SK-N-SH treated with all-trans-retinoic acid at 6 μM for 48 hours (cell line): ENCODE data around the gene ENDOV.

Experiments used
- ATAC-seq: fragments of 200-7000 bp; cut with Tn5 transposase; 3 replicates; pipeline ENCODE4 v1.9.1; 2020; ENCODE audit warnings: mild to moderate bottlenecking, moderate library complexity
- ARNTL ChIP-seq: fragments of 450-650 bp; formaldehyde crosslinking; IDR thresholded peaks from 2 replicates; pipeline ENCODE4 v1.5.0; 2020; ENCODE audit warnings: low read depth, mild to moderate bottlenecking, moderate library complexity, borderline replicate concordance
- CSDC2 ChIP-seq: fragments of 250-450 bp; sonication (Bioruptor Pico); IDR thresholded peaks from 2 replicates; pipeline ENCODE4 v1.5.0; 2020; ENCODE audit warnings: mild to moderate bottlenecking, moderate library complexity
- CSRNP3 ChIP-seq: fragments of 250-450 bp; sonication (Bioruptor Pico); IDR thresholded peaks from 2 replicates; pipeline ENCODE4 v1.5.1; 2021; ENCODE audit warnings: mild to moderate bottlenecking, moderate library complexity
- GLIS3 ChIP-seq: fragments of 250-450 bp; sonication (Bioruptor Pico); IDR thresholded peaks from 2 replicates; pipeline ENCODE4 v1.5.0; 2020; ENCODE audit warnings: mild to moderate bottlenecking, moderate library complexity
- ISL1 ChIP-seq: fragments of 250-450 bp; sonication (Bioruptor Pico); IDR thresholded peaks from 2 replicates; pipeline ENCODE4 v2.1.2; 2022; ENCODE audit warnings: mild to moderate bottlenecking, moderate library complexity
- OSR1 ChIP-seq: fragments of 250-450 bp; sonication (Bioruptor Pico); IDR thresholded peaks from 2 replicates; pipeline ENCODE4 v1.8.0; 2022; ENCODE audit warnings: moderate library complexity, mild to moderate bottlenecking, inconsistent platforms
- PPARA ChIP-seq: fragments of 250-450 bp; sonication (Bioruptor Pico); IDR thresholded peaks from 2 replicates; pipeline ENCODE4 v1.5.0; 2020; ENCODE audit warnings: mild to moderate bottlenecking, borderline replicate concordance
- RARB ChIP-seq: fragments of 250-450 bp; sonication (Bioruptor Pico); IDR thresholded peaks from 2 replicates; pipeline ENCODE4 v1.8.0; 2021; ENCODE audit warnings: mild to moderate bottlenecking, moderate library complexity
- SNAI2 ChIP-seq: fragments of 250-450 bp; sonication (Bioruptor Pico); IDR thresholded peaks from 2 replicates; pipeline ENCODE4 v1.5.0; 2020; ENCODE audit warnings: mild to moderate bottlenecking, moderate library complexity
- TCF4 ChIP-seq: fragments of 250-450 bp; sonication (Bioruptor Pico); IDR thresholded peaks from 2 replicates; pipeline ENCODE4 v1.8.0; 2021; ENCODE audit warnings: mild to moderate bottlenecking, moderate library complexity, borderline replicate concordance
- TOX ChIP-seq: fragments of 250-450 bp; sonication (Bioruptor Pico); IDR thresholded peaks from 2 replicates; pipeline ENCODE4 v1.8.0; 2021; ENCODE audit warnings: mild to moderate bottlenecking, moderate library complexity, borderline replicate concordance
- TSHZ2 ChIP-seq: fragments of 250-450 bp; sonication (Bioruptor Pico); IDR thresholded peaks from 2 replicates; pipeline ENCODE4 v1.5.0; 2020; ENCODE audit warnings: mild to moderate bottlenecking, moderate library complexity
- ZFP3 ChIP-seq: fragments of 250-450 bp; sonication (Bioruptor Pico); IDR thresholded peaks from 2 replicates; pipeline ENCODE4 v1.5.0; 2020; ENCODE audit warnings: mild to moderate bottlenecking, moderate library complexity
- ZFP30 ChIP-seq: fragments of 450-650 bp; formaldehyde crosslinking; IDR thresholded peaks from 2 replicates; pipeline ENCODE4 v1.5.0; 2022; ENCODE audit warnings: mild to moderate bottlenecking, moderate library complexity
- ZNF565 ChIP-seq: fragments of 450-650 bp; formaldehyde crosslinking; conservative IDR thresholded peaks from 2 replicates; pipeline ENCODE4 v1.5.0; 2020; ENCODE audit warnings: low read depth, mild to moderate bottlenecking, moderate library complexity
- ZNF8 ChIP-seq: fragments of 450-650 bp; formaldehyde crosslinking; IDR thresholded peaks from 2 replicates; pipeline ENCODE4 v1.5.0; 2020; ENCODE audit warnings: mild to moderate bottlenecking, moderate library complexity
- TF ChIP-seq, protein P1 (sequence below): fragments of 250-450 bp; sonication (Bioruptor Pico); IDR thresholded peaks from 2 replicates; pipeline ENCODE4 v1.8.0; 2021; ENCODE audit warnings: low read depth, mild to moderate bottlenecking, moderate library complexity, borderline replicate concordance
- TF ChIP-seq, protein P2 (sequence below): fragments of 250-450 bp; sonication (Bioruptor Pico); IDR thresholded peaks from 2 replicates; pipeline ENCODE4 v1.8.0; 2020; ENCODE audit warnings: mild to moderate bottlenecking, moderate library complexity, borderline replicate concordance

ENDOV gene

DNA sequence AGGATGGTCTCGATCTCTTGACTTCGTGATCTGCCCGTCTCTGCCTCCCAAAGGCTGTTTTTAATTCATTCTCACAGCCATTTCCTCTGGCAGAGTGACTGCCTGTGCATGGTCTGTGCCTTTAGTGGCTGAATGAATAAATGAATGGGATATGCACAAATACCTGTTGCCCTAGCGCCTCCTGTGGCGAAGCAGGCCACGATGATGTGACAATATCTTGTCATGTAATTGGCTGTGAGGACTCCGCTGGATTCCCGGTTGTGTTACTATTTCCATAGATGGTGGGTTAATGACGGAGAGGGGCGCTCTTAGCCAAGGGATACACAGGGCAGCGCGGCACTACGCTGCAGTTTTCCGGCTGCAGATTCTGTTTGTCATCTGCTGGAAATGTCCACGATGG, 26.8 kb upstream of the ENDOV start:
- TF ChIP-seq OSR1 (no peak), ARNTL (CRISPR knock-in tag) (no peak), CSDC2 (CRISPR knock-in tag) (no peak), PPARA (CRISPR knock-in tag) (no peak), ZFP3 (CRISPR knock-in tag) (no peak), TOX (no peak), TSHZ2 (CRISPR knock-in tag) (no peak), TCF4 (CRISPR knock-in tag) (no peak), GLIS3 (CRISPR knock-in tag) (no peak), ISL1 (CRISPR knock-in tag) (no peak), ZFP30 (CRISPR knock-in tag) (no peak), RARB (no peak), CSRNP3 (CRISPR knock-in tag) (no peak), ZNF565 (no peak)
- TF ChIP-seq, protein P1, sequence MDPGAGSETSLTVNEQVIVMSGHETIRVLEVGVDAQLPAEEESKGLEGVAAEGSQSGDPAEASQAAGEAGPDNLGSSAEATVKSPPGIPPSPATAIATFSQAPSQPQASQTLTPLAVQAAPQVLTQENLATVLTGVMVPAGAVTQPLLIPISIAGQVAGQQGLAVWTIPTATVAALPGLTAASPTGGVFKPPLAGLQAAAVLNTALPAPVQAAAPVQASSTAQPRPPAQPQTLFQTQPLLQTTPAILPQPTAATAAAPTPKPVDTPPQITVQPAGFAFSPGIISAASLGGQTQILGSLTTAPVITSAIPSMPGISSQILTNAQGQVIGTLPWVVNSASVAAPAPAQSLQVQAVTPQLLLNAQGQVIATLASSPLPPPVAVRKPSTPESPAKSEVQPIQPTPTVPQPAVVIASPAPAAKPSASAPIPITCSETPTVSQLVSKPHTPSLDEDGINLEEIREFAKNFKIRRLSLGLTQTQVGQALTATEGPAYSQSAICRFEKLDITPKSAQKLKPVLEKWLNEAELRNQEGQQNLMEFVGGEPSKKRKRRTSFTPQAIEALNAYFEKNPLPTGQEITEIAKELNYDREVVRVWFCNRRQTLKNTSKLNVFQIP (CRISPR knock-in tag), result no peak
- TF ChIP-seq, all 23 proteins: peak for 0
- ATAC-seq, result no peak

GRCh38 chr17:80388601-80389000, 26.4 kb upstream of the ENDOV start:
- ATAC-seq, result no peak
- TF ChIP-seq RARB (no peak), ZNF8 (CRISPR knock-in tag) (no peak), PPARA (CRISPR knock-in tag) (no peak)
- TF ChIP-seq, protein P2, sequence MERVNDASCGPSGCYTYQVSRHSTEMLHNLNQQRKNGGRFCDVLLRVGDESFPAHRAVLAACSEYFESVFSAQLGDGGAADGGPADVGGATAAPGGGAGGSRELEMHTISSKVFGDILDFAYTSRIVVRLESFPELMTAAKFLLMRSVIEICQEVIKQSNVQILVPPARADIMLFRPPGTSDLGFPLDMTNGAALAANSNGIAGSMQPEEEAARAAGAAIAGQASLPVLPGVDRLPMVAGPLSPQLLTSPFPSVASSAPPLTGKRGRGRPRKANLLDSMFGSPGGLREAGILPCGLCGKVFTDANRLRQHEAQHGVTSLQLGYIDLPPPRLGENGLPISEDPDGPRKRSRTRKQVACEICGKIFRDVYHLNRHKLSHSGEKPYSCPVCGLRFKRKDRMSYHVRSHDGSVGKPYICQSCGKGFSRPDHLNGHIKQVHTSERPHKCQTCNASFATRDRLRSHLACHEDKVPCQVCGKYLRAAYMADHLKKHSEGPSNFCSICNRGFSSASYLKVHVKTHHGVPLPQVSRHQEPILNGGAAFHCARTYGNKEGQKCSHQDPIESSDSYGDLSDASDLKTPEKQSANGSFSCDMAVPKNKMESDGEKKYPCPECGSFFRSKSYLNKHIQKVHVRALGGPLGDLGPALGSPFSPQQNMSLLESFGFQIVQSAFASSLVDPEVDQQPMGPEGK (CRISPR knock-in tag), result no peak
- TF ChIP-seq, all 23 proteins: peak for 0

DNA sequence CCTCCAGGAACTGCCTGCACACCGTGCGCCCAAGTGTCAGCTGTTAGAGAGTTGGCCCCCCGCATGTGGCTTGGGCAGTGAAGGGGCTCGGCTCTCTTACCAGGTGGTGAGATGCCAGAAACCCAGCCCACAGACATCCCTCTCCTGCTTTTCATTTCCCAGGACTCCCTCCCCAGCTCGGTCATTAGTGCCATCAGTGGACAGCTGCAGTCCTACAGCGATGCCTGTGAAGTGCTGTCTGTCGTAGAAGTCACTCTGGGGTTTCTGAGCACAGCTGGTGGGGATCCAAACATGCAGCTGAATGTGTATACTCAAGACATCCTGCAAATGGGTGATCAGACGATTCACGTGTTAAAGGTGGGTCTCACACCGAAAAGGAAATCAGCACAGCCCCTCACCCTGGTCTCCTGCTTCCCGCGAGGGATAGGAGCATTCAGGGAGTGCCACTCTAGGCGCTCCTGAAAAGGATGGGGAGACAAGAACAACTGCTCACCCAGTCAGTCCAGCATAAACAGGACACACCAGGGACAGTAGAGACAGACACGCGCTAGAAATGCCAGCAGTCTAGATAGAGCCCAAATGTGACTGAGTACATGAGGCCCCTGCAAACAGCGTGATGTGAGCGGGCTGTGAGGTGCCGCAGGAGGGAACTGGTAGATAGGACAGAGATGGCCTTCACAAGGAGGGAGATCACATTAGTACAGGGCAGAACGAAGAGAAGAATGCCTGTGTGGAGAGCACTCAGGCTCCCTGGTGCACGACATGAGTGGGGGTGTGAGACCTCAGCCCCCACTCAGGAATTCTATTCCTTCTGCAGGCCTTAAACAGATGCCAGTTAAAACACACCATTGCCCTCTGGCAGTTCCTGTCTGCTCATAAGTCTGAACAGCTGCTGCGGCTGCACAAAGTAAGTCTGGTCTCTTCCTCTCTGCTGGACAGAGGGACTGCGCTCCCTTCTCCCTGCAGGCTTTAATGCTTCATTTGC, 25.7 kb upstream of the ENDOV start:
- ATAC-seq, result peak; percentile 15; the same call in 1 of the 3 replicates
- TF ChIP-seq GLIS3 (CRISPR knock-in tag), result no peak
- TF ChIP-seq PPARA (CRISPR knock-in tag), result no peak
- TF ChIP-seq TCF4 (CRISPR knock-in tag), result peak; percentile 51; the same call in 1 of the 2 replicates
- no peak for TF ChIP-seq CSDC2 (CRISPR knock-in tag)
- no peak for TF ChIP-seq SNAI2 (CRISPR knock-in tag)
- TF ChIP-seq TSHZ2 (CRISPR knock-in tag), result no peak
